Lung (tissue), 16 donors: Measurements from ENCODE around the gene ZSWIM4. TPM values are rescaled to one million over a fixed set of nuclear protein-coding genes. Genes with fewer than 3 reads are reported as not detected.

Experiments used
- ATAC-seq: fragments of 200-7000 bp; cut with Tn5 transposase; one replicate; pipeline ENCODE4 v1.9.1; 2020; ENCODE audit warnings: moderate number of reproducible peaks; ENCODE audit not compliant: insufficient read depth, low FRiP score
- DNase-seq, 3 donors: peaks; one replicate each; pipeline ENCODE4 v3.0.0-alpha.2; 2013 to 2017
- H3K27ac ChIP-seq, 2 donors: one replicate each; pipeline ENCODE4 v1.5.1; 2013; ENCODE audit warnings: mild to moderate bottlenecking in 2 of 2, moderate library complexity in 2 of 2, control low read depth in 1 of 2, inconsistent platforms in 1 of 2, low read depth in 1 of 2, low read length in 1 of 2
- H3K27me3 ChIP-seq, 3 donors: one replicate each; pipeline ENCODE4 v1.5.1; 2013; ENCODE audit warnings: low read length in 2 of 3; ENCODE audit not compliant: control insufficient read depth in 3 of 3, insufficient read depth in 3 of 3
- H3K36me3 ChIP-seq, 4 donors: one replicate each; pipeline ENCODE4 v1.5.1; 2013; ENCODE audit warnings: low read length in 4 of 4, mild to moderate bottlenecking in 1 of 4, moderate library complexity in 1 of 4; ENCODE audit not compliant: control insufficient read depth in 4 of 4, insufficient read depth in 4 of 4
- H3K4me1 ChIP-seq, 5 donors: one replicate each; pipeline ENCODE4 v1.5.1; 2013; ENCODE audit warnings: low read length in 5 of 5, mild to moderate bottlenecking in 2 of 5, moderate library complexity in 1 of 5; ENCODE audit not compliant: control insufficient read depth in 5 of 5, insufficient read depth in 5 of 5
- H3K4me3 ChIP-seq: one replicate; pipeline ENCODE4 v1.5.1; 2013; ENCODE audit warnings: mild to moderate bottlenecking, control low read depth, moderate library complexity
- H3K9ac ChIP-seq, 2 donors: one replicate each; pipeline ENCODE4 v1.5.1; 2013; ENCODE audit warnings: low read length in 2 of 2, control low read depth in 1 of 2; ENCODE audit not compliant: insufficient read depth in 1 of 2
- H3K9me3 ChIP-seq, 4 donors: one replicate each; pipeline ENCODE4 v1.5.1; 2013; ENCODE audit warnings: low read length in 3 of 4, mild to moderate bottlenecking in 1 of 4, moderate library complexity in 1 of 4; ENCODE audit not compliant: control insufficient read depth in 4 of 4, insufficient read depth in 3 of 4
- CTCF ChIP-seq: IDR thresholded peaks from 2 replicates; pipeline ENCODE4 v1.5.1; 2012; ENCODE audit warnings: mild to moderate bottlenecking; ENCODE audit errors: control extremely low read depth, extremely low read depth
- WGBS, 2 donors: extraction: QIAGEN DNeasy Blood & Tissue Kit; methylation state at CpG; one replicate each; pipeline ENCODE4 v1.1.7; 2013; 5-methylcytosine and 5-hydroxymethylcytosine counted together
- long read RNA-seq, 5 donors: transcript quantifications; one replicate each; lab custom pipeline, GENCODE V29; 2026
- polyA plus RNA-seq, 2 donors: library from polyadenylated mRNA; stranded (reverse); fragments of 200-250 nt; gene quantifications; one replicate each; pipeline ENCODE4 v1.2.1, GENCODE V29; 2013
- total RNA-seq, 2 donors: library from RNA; depleted of rRNA in 1 of 2; stranded (reverse); fragments of >200 nt in 1 of 2; gene quantifications; one replicate each; pipeline ENCODE4 v1.2.1, GENCODE V29; 2014 to 2021
- donor health status: control.
- donor health status: control.
- donor health status: Bipolar disorder and iron deficiency.
- donor health status: healthy.
- donor health status: DM: yes; HTN: yes; CAD: no.

The ZSWIM4 gene
- 10 to 100 TPM in 1 of 2 donors, 1 to 10 TPM in 1; 7.6 to 10.5 TPM for total RNA-seq
- polyA plus RNA-seq = 10 to 100 TPM in 1 of 2 donors, 1 to 10 TPM in 1; 3.7 to 10.0 TPM
- long read RNA-seq, donor 1, partial matches to known transcripts = 0 of 1 reads
- long read RNA-seq, donor 1, other reads (novel, unspliced or antisense) = 0 of 1 reads
- long read RNA-seq, donor 2 = 0 reads
- long read RNA-seq, donor 3 = 0 reads
- long read RNA-seq, donor 4 = 0 reads
- long read RNA-seq, donor 5 = 0 reads

GRCh38 chr19:13794757-13795589, at the start of gene ZSWIM4:
Gene ZSWIM4 (plus strand): TSS chr19:13795443. CDS start chr19:13795649, 206 bp downstream.
- no peaks in the 10 kb centered on the region for H3K27me3 ChIP-seq
- no peaks in the 10 kb centered on the region for H3K36me3 ChIP-seq
- H3K9me3 ChIP-seq = no peaks in the 10 kb centered on the region
- peak within 1 kb of the TSS; percentile 92 to 95 for H3K27ac ChIP-seq
- no peak for TF ChIP-seq CTCF
- peak within 1 kb of the TSS; percentile 37 to 68 for H3K9ac ChIP-seq
- DNase-seq (peak; percentile 100), ATAC-seq (peak; percentile 96)
- peak within 1 kb of the TSS; percentile 79 for H3K4me3 ChIP-seq
- peaks cover 4 to 23% (median 7%) of the 10 kb centered on the region in 5 donors for H3K4me1 ChIP-seq
- 1% methylated on average over 65 to 71 of the region's 71 CpGs for WGBS, 2 donors

- H3K36me3 ChIP-seq = peaks cover 0 to 8% (median under 1%) of the 10 kb centered on the region in 4 donors
- H3K9me3 ChIP-seq = no peaks in the 10 kb centered on the region
- peaks cover 0 to 8% (median 0%) of the 10 kb centered on the region in 5 donors for H3K4me1 ChIP-seq
- WGBS, 2 donors = 92 to 94% methylated on average over 8 of the region's 8 CpGs
- ATAC-seq = no peak
- TF ChIP-seq CTCF = no peak
- no peak overlapping the region for H3K4me3 ChIP-seq
- DNase-seq = peak in 1 of 3 donors; percentile 21
- no peaks in the 10 kb centered on the region for H3K27me3 ChIP-seq
- H3K9ac ChIP-seq = no peak overlapping the region
- H3K27ac ChIP-seq = peak overlapping the region; percentile 41 to 76
Measured at GRCh38 chr19:13747098-13747453, 48.2 kb upstream of the ZSWIM4 start.

- H3K27me3 ChIP-seq = no peaks in the 10 kb centered on the region
- H3K4me3 ChIP-seq = peak overlapping the region; percentile 77
- DNase-seq = peak in 2 of 3 donors; percentile 16 to 30
- peak overlapping the region; percentile 87 to 95 for H3K27ac ChIP-seq
- WGBS, 2 donors = 1 to 2% methylated on average over 25 of the region's 25 CpGs
- H3K4me1 ChIP-seq = peaks cover 0 to 8% (median 0%) of the 10 kb centered on the region in 5 donors
- H3K36me3 ChIP-seq = peaks cover 0 to 13% (median 7%) of the 10 kb centered on the region in 4 donors
- H3K9me3 ChIP-seq = no peaks in the 10 kb centered on the region
- no peak for TF ChIP-seq CTCF
- peak overlapping the region; percentile 87 to 94 for H3K9ac ChIP-seq
- ATAC-seq = no peak
Measured at GRCh38 chr19:13748169-13748828, 46.9 kb upstream of the ZSWIM4 start.
